ENCODE measurements around the gene ATG101.

ATG101 gene

DNA sequence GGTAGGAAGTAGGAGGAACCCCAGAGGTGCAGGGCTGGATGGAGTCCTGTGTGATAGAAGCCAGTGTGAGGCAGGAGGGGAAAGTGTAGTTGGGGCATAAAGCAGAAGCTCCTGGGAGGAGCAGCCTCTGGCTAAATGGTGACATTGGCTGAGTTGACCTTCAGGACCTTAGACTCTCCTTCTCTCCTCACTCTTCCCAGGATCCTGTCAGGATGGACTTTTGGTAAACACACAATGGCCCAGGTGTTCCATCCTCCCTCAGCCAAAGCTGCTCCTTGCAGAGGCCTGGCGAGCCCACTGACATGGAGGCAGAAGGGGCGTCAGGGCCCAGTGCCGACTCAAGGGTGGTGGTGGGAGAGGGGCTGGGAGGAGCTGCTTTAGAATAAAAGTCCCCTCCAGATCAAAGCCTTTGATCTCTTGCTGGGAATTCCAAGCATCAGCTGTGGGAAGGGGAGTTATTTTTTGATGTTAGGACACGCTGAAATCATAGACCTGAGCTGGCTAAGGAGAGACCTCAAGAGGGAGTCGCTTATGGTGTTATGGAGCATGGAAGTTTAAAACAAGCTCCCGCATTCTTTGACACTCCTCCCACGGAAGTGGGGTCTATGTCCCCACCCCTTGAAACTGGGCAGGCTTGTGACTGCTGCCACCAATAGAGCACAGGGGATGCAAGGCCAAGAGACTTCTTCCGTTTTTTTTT lies 53.9 kb downstream of the ATG101 start:
- Mint-ChIP-seq H3K27me3 (ENCODE audit: low read depth, poor library complexity) (peaks cover 52% of the 10 kb centered on the region), H3K36me3 (ENCODE audit: low read depth) (no peaks in the 10 kb centered on the region), H3K4me1 (peaks cover 73% of the 10 kb centered on the region), H3K9me3 (no peaks in the 10 kb centered on the region), H3K4me3 (peak overlapping the region; percentile 18), H3K27ac (no peak overlapping the region)
- TF ChIP-seq, protein P1, sequence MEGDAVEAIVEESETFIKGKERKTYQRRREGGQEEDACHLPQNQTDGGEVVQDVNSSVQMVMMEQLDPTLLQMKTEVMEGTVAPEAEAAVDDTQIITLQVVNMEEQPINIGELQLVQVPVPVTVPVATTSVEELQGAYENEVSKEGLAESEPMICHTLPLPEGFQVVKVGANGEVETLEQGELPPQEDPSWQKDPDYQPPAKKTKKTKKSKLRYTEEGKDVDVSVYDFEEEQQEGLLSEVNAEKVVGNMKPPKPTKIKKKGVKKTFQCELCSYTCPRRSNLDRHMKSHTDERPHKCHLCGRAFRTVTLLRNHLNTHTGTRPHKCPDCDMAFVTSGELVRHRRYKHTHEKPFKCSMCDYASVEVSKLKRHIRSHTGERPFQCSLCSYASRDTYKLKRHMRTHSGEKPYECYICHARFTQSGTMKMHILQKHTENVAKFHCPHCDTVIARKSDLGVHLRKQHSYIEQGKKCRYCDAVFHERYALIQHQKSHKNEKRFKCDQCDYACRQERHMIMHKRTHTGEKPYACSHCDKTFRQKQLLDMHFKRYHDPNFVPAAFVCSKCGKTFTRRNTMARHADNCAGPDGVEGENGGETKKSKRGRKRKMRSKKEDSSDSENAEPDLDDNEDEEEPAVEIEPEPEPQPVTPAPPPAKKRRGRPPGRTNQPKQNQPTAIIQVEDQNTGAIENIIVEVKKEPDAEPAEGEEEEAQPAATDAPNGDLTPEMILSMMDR (IDR thresholded peaks at IDR 0.05), result no peak
- no peak for DNase-seq

DNA sequence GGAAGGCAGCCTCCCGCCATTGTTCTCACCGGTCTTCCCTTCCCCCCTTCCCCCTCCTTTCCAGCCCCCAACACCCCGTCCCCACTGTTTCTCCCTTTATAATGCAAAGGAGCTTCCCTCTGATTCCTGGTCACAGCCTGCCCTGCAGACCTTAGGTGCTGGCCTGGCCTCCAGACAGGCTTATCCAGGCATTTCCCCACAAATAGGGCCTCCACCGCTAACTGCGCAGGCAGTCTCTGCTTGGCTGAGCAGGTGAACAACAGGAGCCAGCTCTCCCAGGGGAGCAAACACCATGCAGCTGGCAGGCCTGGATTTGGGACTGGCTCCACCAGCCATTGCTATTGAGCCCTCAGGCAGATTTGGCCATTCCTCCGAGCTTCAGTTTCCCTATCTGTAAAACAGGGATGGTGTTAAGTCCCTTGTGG lies 55.7 kb downstream of the ATG101 start:
- Mint-ChIP-seq H3K27me3 (ENCODE audit: low read depth, poor library complexity) (peaks cover 35% of the 10 kb centered on the region), H3K4me3 (no peak overlapping the region), H3K4me1 (peaks cover 60% of the 10 kb centered on the region), H3K36me3 (ENCODE audit: low read depth) (no peaks in the 10 kb centered on the region), H3K27ac (no peak overlapping the region), H3K9me3 (no peaks in the 10 kb centered on the region)
- TF ChIP-seq, protein P1 (IDR thresholded peaks at IDR 0.05), result no peak
- no peak for DNase-seq

DNA sequence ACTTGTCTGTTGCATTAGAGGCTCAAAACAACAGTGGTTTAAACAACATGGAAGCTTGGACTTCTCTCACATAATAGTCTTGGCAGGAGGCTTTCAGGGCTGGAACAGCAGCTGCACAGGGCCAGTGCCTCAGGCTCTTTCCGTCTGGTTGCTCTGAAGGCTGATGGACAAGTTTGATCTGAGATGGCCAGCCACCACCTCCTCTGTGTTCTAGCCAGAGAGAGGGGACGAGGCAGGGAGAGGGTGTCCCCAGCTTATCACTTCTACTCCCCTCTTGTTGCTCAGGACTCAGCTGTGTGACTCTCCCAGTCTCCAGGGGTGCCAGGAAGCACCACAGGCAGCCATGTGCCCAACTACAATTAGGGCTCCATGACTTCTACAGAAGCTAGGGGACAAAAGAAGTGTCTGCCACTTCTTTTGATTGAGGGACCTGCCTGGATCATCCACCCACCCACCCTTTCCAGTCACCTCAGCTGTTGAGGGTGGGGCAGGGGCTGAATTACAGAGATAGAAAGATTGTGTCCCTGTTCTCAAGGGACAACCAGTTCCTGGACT lies 56.3 kb downstream of the ATG101 start:
- peaks cover 30% of the 10 kb centered on the region for H3K27me3 Mint-ChIP-seq (ENCODE audit: low read depth, poor library complexity)
- no peak overlapping the region for H3K27ac Mint-ChIP-seq
- TF ChIP-seq, protein P1 (IDR thresholded peaks at IDR 0.05), result no peak
- H3K4me3 Mint-ChIP-seq, result no peak overlapping the region
- H3K4me1 Mint-ChIP-seq, result peaks cover 60% of the 10 kb centered on the region
- H3K36me3 Mint-ChIP-seq (ENCODE audit: low read depth), result no peaks in the 10 kb centered on the region
- DNase-seq, result no peak
- H3K9me3 Mint-ChIP-seq, result no peaks in the 10 kb centered on the region
